Heart left ventricle (tissue), 13 donors: ENCODE measurements around the gene LY6G5B.

ENCODE experiments used
- POLR2A ChIP-seq, 2 donors: fragments of 450-650 bp; IDR thresholded peaks; one replicate each; pipeline ENCODE4 v1.6.1; 2017; ENCODE audit warnings: antibody characterized with exemption in 2 of 2, mild to moderate bottlenecking in 2 of 2, moderate library complexity in 2 of 2
- TF ChIP-seq, protein P1 (sequence below), 12 donors: fragments of 200-600 bp; sonication (generic) in 4 of 12; IDR thresholded peaks; one replicate each; pipeline versions ENCODE4 v1.5.0 to v1.8.0; 2018 to 2022; ENCODE audit warnings: antibody characterized with exemption in 12 of 12, mild to moderate bottlenecking in 5 of 12
- donor health status: ischemic (EF 13 %, LVEDD 7.1; RV severe dilation, severe dysfunction).
- donor health status: DM: no; HTN: yes; CAD: no.
- donor health status: DM: no; HTN: no; CAD: no.
- donor health status: ischemic (EF 25% LVEDD 6.9; RV normal size, moderate dysfunction).
- donor health status: ischemic (EF 25% LVEDD 5.7; RV mildly dilated, moderate dysfunction).
- donor health status: ischemic (EF 35%, LVEDD 5.7; RV mildly dilated, moderate dysfunction).
- donor health status: nonischemic (EF 11% LVEDD 7.7; RV severe dilation, severe dysfunction).
- donor health status: DM: yes; HTN: yes; CAD: no.
- donor health status: PGD.
- donor health status: ischemic (EF 29% LVEDD 5.4; RV normal size, mild dysfunction).
- donor health status: nonischemic (EF 23%, LVEDD 6.1; RV moderate dilation, normal function).

DNA sequence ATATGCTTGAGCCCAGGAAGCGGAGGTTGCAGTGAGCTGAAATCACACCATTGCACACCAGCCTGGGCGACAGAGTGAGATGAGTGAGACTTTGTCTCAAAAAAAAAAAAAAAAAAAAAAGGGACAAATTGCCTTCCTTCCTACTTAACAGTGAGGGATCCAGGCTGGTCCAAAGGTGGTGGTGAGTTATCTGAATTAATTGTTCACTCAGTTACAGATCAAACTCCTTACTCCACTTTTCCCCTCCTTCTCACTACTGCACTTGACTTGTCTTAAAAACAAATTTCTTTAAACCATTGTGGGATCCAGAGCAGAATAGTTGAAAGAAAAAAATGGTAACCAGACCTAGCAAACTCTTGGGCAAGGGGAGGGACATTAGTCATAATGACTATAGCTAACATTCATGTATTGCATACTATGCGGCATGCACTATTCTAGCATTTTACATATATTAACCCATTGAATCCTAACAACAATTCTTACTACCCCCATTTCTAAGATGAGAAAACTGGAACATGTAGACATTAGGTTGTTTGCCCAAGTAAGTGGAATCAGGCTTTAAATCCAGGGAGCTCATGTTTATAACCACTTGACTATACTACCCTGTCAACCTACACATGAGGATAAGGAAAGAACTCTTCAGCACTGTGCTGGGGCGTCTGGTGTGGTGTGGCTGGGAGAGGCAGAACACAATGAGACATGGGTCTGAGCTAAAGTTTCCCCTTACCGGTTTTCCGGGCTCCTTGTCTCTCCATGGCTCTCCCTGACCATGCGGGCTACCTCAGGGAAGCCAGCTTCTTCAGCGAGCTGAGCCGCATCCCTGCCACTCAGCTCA is 6.4 kb upstream of the LY6G5B start:
- no peak for TF ChIP-seq POLR2A (IDR thresholded peaks at IDR 0.05)
- TF ChIP-seq, protein P1, sequence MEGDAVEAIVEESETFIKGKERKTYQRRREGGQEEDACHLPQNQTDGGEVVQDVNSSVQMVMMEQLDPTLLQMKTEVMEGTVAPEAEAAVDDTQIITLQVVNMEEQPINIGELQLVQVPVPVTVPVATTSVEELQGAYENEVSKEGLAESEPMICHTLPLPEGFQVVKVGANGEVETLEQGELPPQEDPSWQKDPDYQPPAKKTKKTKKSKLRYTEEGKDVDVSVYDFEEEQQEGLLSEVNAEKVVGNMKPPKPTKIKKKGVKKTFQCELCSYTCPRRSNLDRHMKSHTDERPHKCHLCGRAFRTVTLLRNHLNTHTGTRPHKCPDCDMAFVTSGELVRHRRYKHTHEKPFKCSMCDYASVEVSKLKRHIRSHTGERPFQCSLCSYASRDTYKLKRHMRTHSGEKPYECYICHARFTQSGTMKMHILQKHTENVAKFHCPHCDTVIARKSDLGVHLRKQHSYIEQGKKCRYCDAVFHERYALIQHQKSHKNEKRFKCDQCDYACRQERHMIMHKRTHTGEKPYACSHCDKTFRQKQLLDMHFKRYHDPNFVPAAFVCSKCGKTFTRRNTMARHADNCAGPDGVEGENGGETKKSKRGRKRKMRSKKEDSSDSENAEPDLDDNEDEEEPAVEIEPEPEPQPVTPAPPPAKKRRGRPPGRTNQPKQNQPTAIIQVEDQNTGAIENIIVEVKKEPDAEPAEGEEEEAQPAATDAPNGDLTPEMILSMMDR (IDR thresholded peaks at IDR 0.05), result no peak
